Fibroblast of lung (primary cell): ENCODE data around the gene RPA3. TPM values are rescaled to one million over a fixed set of nuclear protein-coding genes. Genes with fewer than 3 reads are reported as not detected.

ENCODE experiments used
- DNase-seq, 2 donors: peaks; one replicate each; pipeline versions ENCODE4 v3.0.0 to v3.0.0-alpha.2; 2010; ENCODE audit warnings: low read depth in 2 of 2
- H2AFZ ChIP-seq: 2 replicates; pipeline ENCODE4 v1.5.1; 2012; ENCODE audit warnings: low read length, control low read depth, inconsistent platforms
- H3K27ac ChIP-seq: 2 replicates; pipeline ENCODE4 v1.5.1; 2011; ENCODE audit warnings: low read length, control low read depth; ENCODE audit not compliant: insufficient read depth
- H3K27me3 ChIP-seq: 2 replicates; pipeline ENCODE4 v1.5.1; 2011; ENCODE audit warnings: mild to moderate bottlenecking, low read length; ENCODE audit not compliant: control insufficient read depth, insufficient read depth
- H3K36me3 ChIP-seq: 2 replicates; pipeline ENCODE4 v1.5.1; 2011; ENCODE audit warnings: low read length; ENCODE audit not compliant: control insufficient read depth, insufficient read depth
- H3K4me1 ChIP-seq: 2 replicates; pipeline ENCODE4 v1.5.1; 2011; ENCODE audit warnings: low read length; ENCODE audit not compliant: control insufficient read depth, insufficient read depth; ENCODE audit errors: extremely low read depth
- H3K4me2 ChIP-seq: 2 replicates; pipeline ENCODE4 v1.5.1; 2011; ENCODE audit warnings: low read length, control low read depth; ENCODE audit not compliant: insufficient read depth; ENCODE audit errors: extremely low read depth
- H3K4me3 ChIP-seq, 4 experiments: fragments of 200-600 bp in 1 of 4; sonication (generic) in 1 of 4; replicated peaks in 1 of 4; 2 replicates each; pipeline ENCODE4 v1.5.1; 2011 to 2016; ENCODE audit warnings: low read length in 4 of 4, low read depth in 3 of 4, mild to moderate bottlenecking in 3 of 4, control low read depth in 2 of 4, inconsistent platforms in 1 of 4, mixed read lengths in 1 of 4; ENCODE audit not compliant: insufficient read depth in 1 of 4; ENCODE audit errors: control extremely low read depth in 1 of 4
- H3K79me2 ChIP-seq: 2 replicates; pipeline ENCODE4 v1.5.1; 2012; ENCODE audit warnings: mild to moderate bottlenecking, low read length, inconsistent platforms; ENCODE audit not compliant: control insufficient read depth, insufficient read depth
- H3K9ac ChIP-seq: 2 replicates; pipeline ENCODE4 v1.5.1; 2011; ENCODE audit warnings: mild to moderate bottlenecking, low read length, control low read depth; ENCODE audit not compliant: insufficient read depth
- H3K9me3 ChIP-seq: 2 replicates; pipeline ENCODE4 v1.5.1; 2012; ENCODE audit warnings: low read depth, low read length; ENCODE audit not compliant: control insufficient read depth, insufficient read depth
- H4K20me1 ChIP-seq: 2 replicates; pipeline ENCODE4 v1.5.1; 2011; ENCODE audit warnings: low read length; ENCODE audit not compliant: control insufficient read depth, insufficient read depth; ENCODE audit errors: extremely low read depth
- CTCF ChIP-seq, 2 donors: IDR thresholded peaks in 1 of 2; conservative IDR thresholded peaks in 1 of 2; 1 replicate in 1 of 2; 2 replicates in 1 of 2; pipeline ENCODE4 v1.5.1; 2011 to 2012; ENCODE audit warnings: low read length in 2 of 2, control low read depth in 1 of 2, inconsistent platforms in 1 of 2, low read depth in 1 of 2, mild to moderate bottlenecking in 1 of 2
- EZH2 ChIP-seq: IDR thresholded peaks from 2 replicates; pipeline ENCODE4 v1.5.1; 2012; ENCODE audit warnings: low read length, control low read depth, mild to moderate bottlenecking; ENCODE audit errors: missing control alignments
- polyA plus RNA-seq, 2 donors: library from polyadenylated mRNA; depleted of rRNA in 1 of 2; stranded (reverse) in 1 of 2; unstranded in 1 of 2; fragments of >200 nt; gene quantifications; 2 replicates each; pipeline ENCODE4 v1.2.1, GENCODE V29; 2011 to 2012; ENCODE audit warnings: missing spikeins in 1 of 2
- total RNA-seq: library from RNA; depleted of rRNA; stranded (reverse); fragments of >200 nt; gene quantifications from 2 replicates; pipeline ENCODE4 v1.2.1, GENCODE V29; 2014

The RPA3 gene
- total and polyA plus RNA-seq, 2 donors (not counting 1 experiment from before 2014, with no cell fraction given) = 19.0 to 23.9 TPM

GRCh38 chr7:7620644-7621210 is 97.7 kb downstream of the RPA3 start:
- no peak for TF ChIP-seq EZH2
- no peaks in the 10 kb centered on the region for H3K79me2 ChIP-seq
- H3K4me2 ChIP-seq = no peak overlapping the region
- H3K27ac ChIP-seq = no peak overlapping the region
- no peak for DNase-seq
- no peak overlapping the region for H3K9ac ChIP-seq
- no peaks in the 10 kb centered on the region for H3K9me3 ChIP-seq
- H3K36me3 ChIP-seq = no peaks in the 10 kb centered on the region
- H4K20me1 ChIP-seq = no peaks in the 10 kb centered on the region
- H3K4me3 ChIP-seq = no peak overlapping the region
- H3K27me3 ChIP-seq = no peaks in the 10 kb centered on the region
- H3K4me1 ChIP-seq = no peaks in the 10 kb centered on the region
- H2AFZ ChIP-seq = no peak overlapping the region

GRCh38 chr7:7620236-7620635 is 98.2 kb downstream of the RPA3 start:
- Histone ChIP-seq H3K4me1 (no peaks in the 10 kb centered on the region), H3K9ac (no peak overlapping the region), H4K20me1 (no peaks in the 10 kb centered on the region), H3K9me3 (no peaks in the 10 kb centered on the region), H3K4me3 (no peak overlapping the region), H3K79me2 (no peaks in the 10 kb centered on the region), H3K27me3 (no peaks in the 10 kb centered on the region), H3K27ac (no peak overlapping the region), H2AFZ (no peak overlapping the region), H3K36me3 (no peaks in the 10 kb centered on the region), H3K4me2 (no peak overlapping the region)
- DNase-seq = no peak
- TF ChIP-seq EZH2 (no peak), CTCF (conservative IDR thresholded peaks at IDR 0.05 in 1 of 2, IDR thresholded peaks at IDR 0.05 in 1 of 2; ENCODE audit: low read depth in 1 of 2, low read length in 2 of 2) (no peak)

GRCh38 chr7:7618410-7618809 is 100.0 kb downstream of the RPA3 start:
- no peaks in the 10 kb centered on the region for H3K27me3 ChIP-seq
- no peak overlapping the region for H3K4me3 ChIP-seq
- no peak for DNase-seq
- no peaks in the 10 kb centered on the region for H4K20me1 ChIP-seq
- H3K36me3 ChIP-seq = no peaks in the 10 kb centered on the region
- TF ChIP-seq CTCF (conservative IDR thresholded peaks at IDR 0.05 in 1 of 2, IDR thresholded peaks at IDR 0.05 in 1 of 2; ENCODE audit: low read depth in 1 of 2, low read length in 2 of 2) (no peak), EZH2 (no peak)
- no peaks in the 10 kb centered on the region for H3K4me1 ChIP-seq
- H3K9ac ChIP-seq = no peak overlapping the region
- H3K4me2 ChIP-seq = no peak overlapping the region
- H2AFZ ChIP-seq = no peak overlapping the region
- H3K9me3 ChIP-seq = no peaks in the 10 kb centered on the region
- no peaks in the 10 kb centered on the region for H3K79me2 ChIP-seq
- H3K27ac ChIP-seq = no peak overlapping the region
